ENCODE results near the gene SLC9C1.

GRCh38 chr3:112167758-112168157 is 126.3 kb downstream of the SLC9C1 start:
- no peak for TF ChIP-seq CTCF (conservative IDR thresholded peaks at IDR 0.05)
- TF ChIP-seq ZFX (IDR thresholded peaks at IDR 0.05), result no peak

All from C4-2B (cell line).